Stimulated activated CD4-positive, alpha-beta T cell treated with anti-CD3 and anti-CD28 coated beads, Interleukin-4, amount 100 ng/mL, for 4 hours (primary cell): ENCODE measurements around the gene ANAPC7.
"Not testable (repeated sequence)": the region's sequence is repeated elsewhere in the genome, so short reads cannot be mapped to it uniquely, and the experiment has no call there.

Experiments used
- DNase-seq, 2 experiments: peaks; one replicate each; pipeline ENCODE4 v3.0.0-alpha.2; 2020

Gene ANAPC7

DNA sequence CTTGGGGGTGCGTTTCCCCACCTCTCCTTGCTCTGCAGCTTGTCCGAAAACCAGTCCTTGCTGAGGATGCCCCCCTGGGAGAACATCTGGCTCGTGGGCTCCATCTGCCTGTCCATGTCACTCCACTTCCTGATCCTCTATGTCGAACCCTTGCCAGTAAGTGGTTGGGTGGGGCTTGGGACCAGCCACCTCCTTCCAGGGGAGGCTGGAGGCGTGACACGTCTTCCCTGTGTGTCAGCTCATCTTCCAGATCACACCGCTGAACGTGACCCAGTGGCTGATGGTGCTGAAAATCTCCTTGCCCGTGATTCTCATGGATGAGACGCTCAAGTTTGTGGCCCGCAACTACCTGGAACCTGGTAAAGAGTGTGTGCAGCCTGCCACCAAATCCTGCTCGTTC is 57.5 kb downstream of the ANAPC7 start:
- no peak for DNase-seq

DNA sequence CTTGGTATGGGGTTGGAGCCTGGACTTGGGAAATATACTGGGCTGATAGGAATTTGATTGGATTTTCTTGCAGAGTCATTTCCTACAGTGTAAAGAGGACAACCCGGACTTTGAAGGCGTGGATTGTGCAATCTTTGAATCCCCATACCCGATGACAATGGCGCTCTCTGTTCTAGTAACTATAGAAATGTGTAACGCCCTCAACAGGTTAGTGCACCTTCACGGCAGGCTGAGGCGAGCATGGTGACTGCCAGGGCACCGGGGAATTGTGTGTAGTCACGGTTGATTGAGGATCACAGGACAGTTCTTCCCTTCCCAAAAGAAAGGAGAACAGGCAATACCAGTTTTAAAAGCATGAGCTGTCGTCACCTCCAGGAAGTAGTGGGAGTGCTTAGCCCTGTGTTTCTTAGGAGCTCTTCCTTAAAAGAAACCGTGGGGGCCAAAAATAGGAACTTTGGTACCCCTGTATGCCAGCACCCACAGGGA is 58.3 kb downstream of the ANAPC7 start:
- no peak for DNase-seq

DNA sequence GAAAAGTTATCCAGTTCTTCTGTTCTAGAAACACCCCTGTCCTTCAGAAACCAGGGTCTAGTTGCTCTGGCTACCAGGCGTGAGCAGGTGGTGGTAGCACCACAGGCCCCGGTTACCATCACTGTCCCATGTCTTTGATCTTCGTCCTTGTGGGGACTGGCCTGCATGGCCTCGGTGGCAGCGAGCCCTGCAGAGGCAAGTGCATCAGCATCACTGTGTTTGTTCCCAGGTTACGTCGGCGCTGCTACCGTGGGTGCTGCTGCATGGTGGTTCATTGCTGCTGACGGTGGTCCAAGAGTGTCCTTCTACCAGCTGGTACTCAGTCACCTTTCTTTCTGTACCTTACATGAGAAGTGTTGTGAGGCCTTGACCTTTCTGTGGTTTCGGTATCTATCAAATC is 58.9 kb downstream of the ANAPC7 start:
- no peak for DNase-seq

DNA sequence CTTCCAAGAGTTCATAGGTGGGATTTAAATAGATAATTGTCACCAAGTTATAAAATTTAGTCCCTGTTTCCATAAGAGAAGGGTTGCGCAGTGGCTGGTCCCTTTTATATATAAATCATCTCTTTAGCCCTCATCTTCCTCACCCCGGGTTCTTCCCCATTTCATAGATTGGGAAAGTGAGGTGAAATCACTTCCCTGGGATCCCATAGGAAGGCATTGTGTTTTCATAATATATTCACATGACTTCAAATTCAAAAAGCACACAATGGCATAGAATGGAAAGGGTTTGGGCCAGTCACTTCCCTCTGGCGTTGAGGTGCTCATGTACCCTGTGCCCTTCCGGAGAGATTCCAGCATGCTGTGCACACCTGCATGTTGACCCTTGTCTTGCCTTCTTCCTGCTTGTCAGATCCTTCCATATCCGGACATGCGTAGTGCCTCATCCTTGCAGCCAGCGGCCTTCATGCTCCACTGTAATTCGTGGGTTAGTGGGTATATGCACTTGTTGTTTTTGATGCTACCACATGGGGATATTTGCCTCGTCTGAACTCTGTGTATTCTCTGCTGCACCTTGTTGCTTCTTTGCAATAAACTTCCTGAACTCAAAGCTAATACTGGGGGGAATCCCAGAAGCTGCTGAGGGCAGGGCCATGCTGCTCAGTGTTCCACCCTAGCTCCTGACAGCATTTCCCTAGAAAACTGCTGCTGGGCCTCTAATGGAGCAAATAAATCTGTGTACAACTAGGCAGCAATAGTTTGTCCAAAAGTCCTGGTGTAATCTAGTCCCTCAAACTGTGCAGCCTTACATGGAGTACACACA is 59.6 kb downstream of the ANAPC7 start:
- no peak for DNase-seq

DNA sequence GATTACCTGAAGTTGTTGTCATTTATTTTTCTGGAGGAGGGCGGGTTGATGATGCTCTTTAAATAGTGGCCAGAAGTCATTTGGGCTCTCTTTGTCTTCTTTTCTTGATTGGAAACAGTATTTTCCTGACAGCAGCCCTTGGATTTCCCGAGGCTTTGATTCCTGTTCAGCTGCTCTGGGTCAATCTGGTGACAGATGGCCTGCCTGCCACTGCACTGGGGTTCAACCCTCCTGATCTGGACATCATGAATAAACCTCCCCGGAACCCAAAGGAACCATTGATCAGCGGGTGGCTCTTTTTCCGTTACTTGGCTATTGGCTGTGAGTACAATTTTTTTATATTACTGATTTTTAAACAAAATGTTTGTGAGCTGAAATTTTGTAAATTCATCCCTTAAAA is 60.4 kb downstream of the ANAPC7 start:
- no peak for DNase-seq

DNA sequence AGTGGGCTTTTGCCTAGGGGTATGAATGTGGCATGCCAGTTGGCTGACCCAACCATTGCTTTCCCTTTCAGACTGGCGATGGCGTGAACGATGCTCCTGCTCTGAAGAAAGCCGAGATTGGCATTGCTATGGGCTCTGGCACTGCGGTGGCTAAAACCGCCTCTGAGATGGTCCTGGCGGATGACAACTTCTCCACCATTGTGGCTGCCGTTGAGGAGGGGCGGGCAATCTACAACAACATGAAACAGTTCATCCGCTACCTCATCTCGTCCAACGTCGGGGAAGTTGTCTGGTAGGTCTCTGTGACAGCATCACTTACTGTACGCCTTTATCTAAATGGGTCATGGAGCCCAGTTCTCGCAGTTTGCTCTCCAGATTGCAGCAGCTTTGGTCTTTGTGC is 61.4 kb downstream of the ANAPC7 start:
- DNase-seq: no peak

DNA sequence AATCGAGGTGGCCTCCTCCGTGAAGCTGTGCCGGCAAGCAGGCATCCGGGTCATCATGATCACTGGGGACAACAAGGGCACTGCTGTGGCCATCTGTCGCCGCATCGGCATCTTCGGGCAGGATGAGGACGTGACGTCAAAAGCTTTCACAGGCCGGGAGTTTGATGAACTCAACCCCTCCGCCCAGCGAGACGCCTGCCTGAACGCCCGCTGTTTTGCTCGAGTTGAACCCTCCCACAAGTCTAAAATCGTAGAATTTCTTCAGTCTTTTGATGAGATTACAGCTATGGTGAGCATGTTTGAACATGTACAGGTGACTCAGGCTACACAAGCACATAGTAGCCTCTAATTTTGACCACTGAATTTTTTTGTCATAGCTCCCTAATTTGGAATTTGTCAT is 62.8 kb downstream of the ANAPC7 start:
- no peak for DNase-seq

DNA sequence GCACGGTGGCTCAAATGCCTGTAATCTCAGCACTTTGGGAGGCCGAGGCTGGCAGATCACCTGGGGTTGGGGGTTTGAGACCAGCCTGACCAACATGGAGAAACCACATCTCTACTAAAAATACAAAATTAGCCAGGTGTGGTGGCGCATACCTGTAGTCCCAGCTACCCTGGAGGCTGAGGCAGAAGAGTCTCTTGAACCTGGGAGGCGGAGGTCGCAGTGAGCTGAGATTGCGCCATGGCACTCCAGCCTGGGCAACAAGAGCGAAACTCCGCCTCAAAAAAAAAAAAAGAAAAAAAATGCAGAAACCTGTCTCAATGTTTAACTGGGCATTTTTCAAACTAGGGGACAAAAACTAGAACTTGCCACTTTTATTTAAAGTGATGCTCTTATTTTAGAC is 63.2 kb downstream of the ANAPC7 start:
- DNase-seq: not testable (repeated sequence)

DNA sequence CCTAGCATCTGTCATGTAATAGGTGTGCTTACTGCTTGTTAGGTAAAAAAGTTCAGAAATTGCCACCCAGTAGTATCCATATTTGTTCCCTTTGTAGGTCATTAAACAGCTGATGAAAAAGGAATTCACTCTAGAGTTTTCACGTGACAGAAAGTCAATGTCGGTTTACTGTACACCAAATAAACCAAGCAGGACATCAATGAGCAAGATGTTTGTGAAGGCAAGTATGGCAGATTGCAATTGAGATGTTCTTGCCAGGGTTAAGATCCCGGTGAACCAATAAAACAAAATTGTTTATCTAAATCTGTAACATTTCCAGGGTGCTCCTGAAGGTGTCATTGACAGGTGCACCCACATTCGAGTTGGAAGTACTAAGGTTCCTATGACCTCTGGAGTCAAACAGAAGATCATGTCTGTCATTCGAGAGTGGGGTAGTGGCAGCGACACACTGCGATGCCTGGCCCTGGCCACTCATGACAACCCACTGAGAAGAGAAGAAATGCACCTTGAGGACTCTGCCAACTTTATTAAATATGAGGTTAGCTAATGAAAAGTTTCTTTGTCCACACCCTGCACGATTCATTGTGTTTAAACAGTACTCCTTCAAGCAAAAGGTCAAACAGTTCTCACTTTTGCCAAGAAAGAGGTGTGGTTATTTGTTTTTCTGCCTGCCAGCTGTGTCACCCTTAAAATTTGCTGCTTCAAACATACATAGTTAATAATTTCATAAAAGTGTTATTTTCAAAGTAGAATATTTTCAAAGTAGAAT is 64.1 kb downstream of the ANAPC7 start:
- DNase-seq: no peak

DNA sequence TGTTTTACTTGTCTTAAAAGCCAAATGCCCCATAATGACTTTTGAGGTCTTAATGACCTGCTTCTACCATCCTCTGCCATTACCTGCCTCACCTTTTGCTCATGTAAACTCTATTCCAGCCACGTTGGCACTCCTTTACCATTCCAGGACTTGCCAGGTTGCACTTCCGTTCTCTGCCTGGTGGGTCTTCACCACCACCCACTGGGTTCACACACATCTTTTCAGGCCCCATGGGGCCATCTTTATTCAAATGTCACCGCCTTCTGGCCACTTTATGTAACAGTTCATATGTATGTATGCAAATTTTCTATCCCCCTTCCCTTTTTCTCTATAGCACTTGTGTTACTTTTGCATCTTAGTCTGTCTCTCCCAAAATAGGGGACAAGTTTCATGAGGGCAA is 64.8 kb downstream of the ANAPC7 start:
- DNase-seq: no peak

DNA sequence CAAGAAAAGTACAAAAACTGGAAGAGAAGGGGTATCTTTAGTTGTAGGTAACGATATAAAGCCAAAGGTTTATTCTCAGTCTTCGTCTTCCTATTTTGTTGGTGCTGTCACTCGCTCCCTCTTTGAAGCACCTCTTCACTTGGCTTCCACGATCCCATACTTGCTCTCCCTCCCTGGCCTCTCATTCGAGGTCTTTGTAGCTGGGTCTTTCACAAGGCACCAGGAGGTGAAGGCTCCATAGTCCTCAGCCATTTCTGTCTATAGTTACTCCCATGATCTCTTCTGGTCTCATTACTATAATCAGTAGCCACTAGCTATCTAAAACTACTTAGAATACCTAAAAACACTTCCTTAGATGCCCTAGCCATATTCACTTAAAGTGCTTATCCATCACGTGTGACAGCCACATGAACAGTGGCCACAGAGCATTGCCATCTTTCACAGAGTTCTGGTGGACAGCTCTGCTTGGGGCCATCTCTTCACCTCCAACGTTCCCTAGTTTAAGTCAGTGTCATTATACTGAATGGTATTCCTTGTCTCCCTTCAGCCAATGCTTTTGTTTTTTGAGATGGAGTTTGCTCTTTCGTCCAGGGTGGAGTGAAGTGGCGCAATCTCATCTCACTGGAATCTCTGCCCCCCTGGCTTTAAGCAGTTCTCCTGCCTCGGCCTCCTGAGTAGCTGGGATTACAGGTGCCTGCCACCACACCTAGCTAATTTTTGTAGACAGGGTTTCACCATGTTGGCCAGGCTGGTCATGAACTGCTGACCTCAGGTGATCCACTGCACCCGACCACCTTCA is 65.4 kb downstream of the ANAPC7 start:
- no peak for DNase-seq

DNA sequence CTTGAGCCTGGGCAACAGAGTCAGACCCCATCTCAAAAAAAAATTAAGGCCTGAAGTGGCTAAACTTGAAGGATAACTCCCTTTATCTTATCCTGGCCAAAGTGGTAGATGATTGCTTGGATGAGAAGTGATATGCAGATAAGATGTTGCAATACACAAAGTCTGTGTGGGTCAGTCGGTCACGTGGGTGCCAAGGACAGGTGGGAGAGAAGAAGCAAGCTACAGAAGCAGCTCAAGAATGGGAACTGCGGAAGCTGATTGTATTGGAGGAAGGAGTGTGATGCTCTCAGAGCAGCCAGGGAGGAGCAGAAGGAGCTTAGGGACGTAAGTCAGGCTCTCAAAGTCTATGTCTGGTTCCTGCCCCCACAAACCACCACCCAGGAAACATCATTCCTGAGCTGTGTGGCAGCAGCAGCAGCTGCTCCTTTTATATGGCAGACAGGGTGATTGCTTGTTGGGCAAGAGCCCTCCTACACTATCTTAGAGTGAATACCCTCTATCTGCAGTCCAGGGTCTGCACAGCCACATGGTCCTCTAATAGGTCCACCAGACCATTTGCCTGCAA is 67.9 kb downstream of the ANAPC7 start:
- DNase-seq: no peak

DNA sequence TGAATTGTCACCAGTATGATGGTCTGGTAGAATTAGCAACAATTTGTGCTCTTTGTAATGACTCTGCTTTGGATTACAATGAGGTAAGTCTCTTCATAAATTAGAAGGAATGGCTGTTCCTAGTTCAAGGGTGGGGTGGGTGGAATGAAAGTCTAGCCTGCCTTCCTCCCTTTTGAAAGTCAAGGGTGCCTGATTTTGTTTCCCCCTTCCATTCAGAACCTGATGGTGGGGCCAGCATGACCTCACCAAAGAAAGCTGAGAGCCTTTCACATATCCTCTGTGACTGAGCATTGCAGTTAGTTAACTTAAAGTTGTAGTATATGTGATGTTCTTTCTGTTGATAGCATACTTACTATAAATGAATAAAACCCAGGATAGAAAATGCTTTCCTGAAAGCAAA is 70.3 kb downstream of the ANAPC7 start:
- no peak for DNase-seq

DNA sequence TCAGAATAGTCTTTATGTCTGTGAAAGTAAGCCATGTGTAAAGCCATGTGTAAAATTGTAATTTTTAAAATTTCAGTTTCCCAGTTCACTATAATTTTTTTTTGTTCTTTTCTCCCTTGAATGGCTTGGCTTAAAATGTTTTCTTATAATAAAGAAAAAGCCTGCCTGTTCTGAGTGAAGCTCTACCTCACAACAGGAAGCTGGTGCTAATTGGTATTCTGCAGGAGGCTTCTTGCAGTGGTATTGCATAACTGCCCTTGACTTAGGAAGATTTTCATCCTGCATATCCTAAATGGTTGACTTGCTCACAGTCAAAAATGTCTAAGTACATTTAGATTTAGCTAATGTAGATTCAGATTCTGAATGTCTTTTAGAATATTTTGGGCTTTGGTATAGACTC is 73.0 kb downstream of the ANAPC7 start:
- DNase-seq: no peak

DNA sequence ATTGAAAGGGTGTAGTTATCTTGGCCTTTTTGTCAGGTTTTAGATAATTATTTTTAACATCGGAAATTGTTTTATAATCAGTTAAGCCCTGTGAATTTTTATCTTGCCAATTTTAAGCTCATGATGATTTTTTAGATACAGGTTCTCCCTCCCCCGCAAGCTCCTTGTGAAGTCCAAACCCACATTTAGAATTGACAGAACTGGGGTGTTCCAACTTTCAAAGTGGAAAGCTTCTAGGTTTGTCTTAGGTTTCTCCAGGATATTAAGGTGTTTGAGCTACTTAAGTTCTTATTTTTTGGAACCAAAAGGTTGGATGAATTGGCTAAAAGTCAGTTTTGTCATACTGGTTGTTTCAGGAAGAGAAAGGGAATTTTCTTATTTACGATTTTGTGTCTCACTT is 73.4 kb downstream of the ANAPC7 start:
- DNase-seq: no peak

DNA sequence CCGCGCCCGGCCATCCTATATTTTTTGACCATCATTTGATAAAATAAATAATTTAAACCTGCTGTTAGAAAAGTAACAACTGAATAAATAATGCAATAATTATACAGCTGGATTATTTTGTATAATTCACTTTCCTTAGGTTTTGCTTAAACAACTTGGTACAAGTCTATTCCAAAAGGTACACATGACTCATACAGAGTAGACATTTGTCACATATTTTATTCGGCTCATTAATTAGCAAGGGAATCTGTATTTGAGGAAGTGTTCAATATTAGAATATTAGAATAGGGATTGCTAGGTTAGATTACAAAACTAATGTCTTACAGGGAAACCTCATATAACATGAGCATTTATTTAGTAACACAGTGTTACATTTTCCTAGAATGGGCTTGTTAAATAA is 73.8 kb downstream of the ANAPC7 start:
- no peak for DNase-seq
